ENCODE results near the gene GZMM.

GRCh38 chr19:567296-567900 lies 23.5 kb downstream of the GZMM start:
- TF ChIP-seq, protein P1, sequence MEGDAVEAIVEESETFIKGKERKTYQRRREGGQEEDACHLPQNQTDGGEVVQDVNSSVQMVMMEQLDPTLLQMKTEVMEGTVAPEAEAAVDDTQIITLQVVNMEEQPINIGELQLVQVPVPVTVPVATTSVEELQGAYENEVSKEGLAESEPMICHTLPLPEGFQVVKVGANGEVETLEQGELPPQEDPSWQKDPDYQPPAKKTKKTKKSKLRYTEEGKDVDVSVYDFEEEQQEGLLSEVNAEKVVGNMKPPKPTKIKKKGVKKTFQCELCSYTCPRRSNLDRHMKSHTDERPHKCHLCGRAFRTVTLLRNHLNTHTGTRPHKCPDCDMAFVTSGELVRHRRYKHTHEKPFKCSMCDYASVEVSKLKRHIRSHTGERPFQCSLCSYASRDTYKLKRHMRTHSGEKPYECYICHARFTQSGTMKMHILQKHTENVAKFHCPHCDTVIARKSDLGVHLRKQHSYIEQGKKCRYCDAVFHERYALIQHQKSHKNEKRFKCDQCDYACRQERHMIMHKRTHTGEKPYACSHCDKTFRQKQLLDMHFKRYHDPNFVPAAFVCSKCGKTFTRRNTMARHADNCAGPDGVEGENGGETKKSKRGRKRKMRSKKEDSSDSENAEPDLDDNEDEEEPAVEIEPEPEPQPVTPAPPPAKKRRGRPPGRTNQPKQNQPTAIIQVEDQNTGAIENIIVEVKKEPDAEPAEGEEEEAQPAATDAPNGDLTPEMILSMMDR (conservative IDR thresholded peaks at IDR 0.05; ENCODE audit: low read depth, low read length): no peak
- no peak for TF ChIP-seq EZH2 (IDR thresholded peaks at IDR 0.05; ENCODE audit: low read length, unreplicated experiment)

All from PC-3 (cell line).